DND-41 (cell line): ENCODE measurements around the gene ALDH9A1.

Experiments
- EZH2 ChIP-seq: IDR thresholded peaks from 3 replicates; pipeline ENCODE4 v1.6.1; 2012; ENCODE audit warnings: borderline replicate concordance, low read depth, mild to moderate bottlenecking, moderate library complexity, low read length, inconsistent platforms; ENCODE audit not compliant: severe bottlenecking
- TF ChIP-seq, protein P1 (sequence below): IDR thresholded peaks from 2 replicates; pipeline ENCODE4 v1.5.1; 2012; ENCODE audit warnings: borderline replicate concordance, low read length, moderate library complexity, mild to moderate bottlenecking; ENCODE audit not compliant: poor library complexity, severe bottlenecking; ENCODE audit errors: extremely low read depth

- TF ChIP-seq, protein P1, sequence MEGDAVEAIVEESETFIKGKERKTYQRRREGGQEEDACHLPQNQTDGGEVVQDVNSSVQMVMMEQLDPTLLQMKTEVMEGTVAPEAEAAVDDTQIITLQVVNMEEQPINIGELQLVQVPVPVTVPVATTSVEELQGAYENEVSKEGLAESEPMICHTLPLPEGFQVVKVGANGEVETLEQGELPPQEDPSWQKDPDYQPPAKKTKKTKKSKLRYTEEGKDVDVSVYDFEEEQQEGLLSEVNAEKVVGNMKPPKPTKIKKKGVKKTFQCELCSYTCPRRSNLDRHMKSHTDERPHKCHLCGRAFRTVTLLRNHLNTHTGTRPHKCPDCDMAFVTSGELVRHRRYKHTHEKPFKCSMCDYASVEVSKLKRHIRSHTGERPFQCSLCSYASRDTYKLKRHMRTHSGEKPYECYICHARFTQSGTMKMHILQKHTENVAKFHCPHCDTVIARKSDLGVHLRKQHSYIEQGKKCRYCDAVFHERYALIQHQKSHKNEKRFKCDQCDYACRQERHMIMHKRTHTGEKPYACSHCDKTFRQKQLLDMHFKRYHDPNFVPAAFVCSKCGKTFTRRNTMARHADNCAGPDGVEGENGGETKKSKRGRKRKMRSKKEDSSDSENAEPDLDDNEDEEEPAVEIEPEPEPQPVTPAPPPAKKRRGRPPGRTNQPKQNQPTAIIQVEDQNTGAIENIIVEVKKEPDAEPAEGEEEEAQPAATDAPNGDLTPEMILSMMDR = no peak
- no peak for TF ChIP-seq EZH2
Measured at GRCh38 chr1:165633614-165634013, 64.7 kb downstream of the ALDH9A1 start.
